Measurements from ENCODE around the gene FXYD6.
A peak's percentile ranks its signal among the peaks of the same experiment; 100 is the strongest.

Gene FXYD6

GRCh38 chr11:117883063-117883462 is 6.6 kb upstream of the FXYD6 start:
- FAIRE-seq: no peak

DNA sequence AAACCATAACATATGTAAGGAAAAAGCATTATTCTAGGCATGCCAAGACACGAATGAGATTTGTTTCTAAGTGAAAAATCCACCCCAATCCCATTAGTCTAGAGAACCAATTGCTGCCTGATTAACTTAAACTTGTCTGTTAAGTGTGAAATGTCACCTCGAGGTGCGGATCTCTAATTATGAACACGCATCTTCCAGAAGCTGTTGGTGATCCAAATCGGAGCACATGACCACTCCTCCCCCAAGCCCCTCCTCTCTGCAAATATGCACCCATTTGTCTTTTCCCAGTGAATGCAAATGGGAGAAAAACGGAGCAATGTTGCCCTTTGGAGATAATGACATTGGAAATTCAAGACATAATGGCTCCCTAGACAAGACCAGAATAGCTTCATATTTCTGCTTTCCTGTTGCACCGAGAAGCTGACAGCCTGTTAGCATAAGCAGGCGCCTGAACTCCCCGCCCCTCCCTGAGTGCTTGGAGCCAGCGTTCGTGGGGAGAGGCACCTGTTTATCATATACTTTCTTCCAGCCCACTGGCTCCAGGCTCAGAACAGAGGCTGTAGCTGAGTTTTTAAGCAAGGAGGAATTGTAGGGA is 6.0 kb upstream of the FXYD6 start:
- FAIRE-seq: no peak

DNA sequence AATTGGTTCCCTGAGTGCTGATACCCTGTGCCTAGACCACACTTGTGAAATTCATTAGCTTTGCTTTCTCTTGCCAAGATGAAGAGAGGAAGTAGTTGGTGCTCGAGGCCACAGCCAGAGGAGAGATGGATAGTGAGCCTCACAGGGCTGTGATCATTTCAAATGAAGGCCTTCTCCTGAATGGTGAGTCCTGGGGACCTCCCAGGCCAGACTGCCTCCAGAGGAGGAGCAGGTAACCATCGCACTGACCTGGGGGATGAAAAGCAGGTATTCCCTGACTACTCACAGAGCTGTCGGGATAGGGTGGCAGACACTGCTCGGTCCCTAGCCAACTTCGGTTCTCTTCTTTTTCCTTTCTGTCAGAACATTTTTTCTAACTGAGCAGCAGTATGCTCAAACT is 4.8 kb upstream of the FXYD6 start:
- FAIRE-seq: no peak

- no peak for FAIRE-seq
Observed at GRCh38 chr11:117879516-117880480, 3.3 kb upstream of the FXYD6 start.

GRCh38 chr11:117878939-117879475 is 2.5 kb upstream of the FXYD6 start:
- no peak for FAIRE-seq

- no peak for FAIRE-seq
Observed at GRCh38 chr11:117878314-117878938, 2.0 kb upstream of the FXYD6 start.

DNA sequence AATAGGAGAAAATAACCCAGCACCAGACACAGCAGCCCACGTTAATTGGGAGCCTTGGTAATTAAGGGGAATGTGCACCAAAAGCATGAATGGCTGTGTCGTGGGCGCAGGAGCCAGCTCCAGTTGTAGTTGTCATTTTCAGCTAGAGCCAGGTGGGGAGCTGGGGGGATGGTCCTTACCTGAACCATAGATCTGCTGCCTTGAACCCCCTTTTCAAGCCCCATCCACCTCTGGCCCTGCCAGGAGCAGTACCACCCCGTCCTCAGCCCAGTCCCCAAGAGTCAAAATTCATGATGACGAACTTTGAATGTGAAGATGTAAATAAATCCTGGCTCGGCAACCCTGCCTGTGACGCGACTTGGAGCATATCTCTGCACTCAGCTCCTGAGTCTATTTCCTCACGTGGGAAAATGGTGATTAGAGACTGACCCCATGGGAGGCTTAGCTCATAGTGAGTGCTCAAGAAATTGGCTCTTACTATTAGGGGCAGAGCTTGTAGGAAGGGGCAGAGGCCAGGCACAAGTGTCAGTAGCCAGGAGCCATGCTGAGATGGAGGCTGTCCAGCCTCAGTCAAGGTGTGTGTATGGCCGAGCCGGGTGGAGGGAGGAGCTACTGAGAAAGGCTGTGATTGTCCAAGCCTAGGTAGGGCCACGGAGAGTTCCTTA is 794 bp upstream of the FXYD6 start:
- FAIRE-seq: no peak

DNA sequence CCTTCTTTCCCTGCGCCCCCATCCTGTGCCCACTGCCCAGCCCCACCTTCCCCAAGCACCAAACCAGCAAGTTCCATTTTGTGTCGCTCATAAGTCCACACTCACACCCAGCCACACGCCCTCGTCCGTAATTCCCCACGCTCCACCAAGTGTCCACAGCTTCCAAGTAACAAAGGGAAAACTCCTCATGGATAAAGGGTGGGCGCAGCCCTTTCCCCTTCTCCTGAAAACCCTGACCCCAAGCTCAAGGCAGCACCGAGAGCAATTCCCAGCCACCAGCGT is 458 bp downstream of the FXYD6 start:
- FAIRE-seq: no peak

DNA sequence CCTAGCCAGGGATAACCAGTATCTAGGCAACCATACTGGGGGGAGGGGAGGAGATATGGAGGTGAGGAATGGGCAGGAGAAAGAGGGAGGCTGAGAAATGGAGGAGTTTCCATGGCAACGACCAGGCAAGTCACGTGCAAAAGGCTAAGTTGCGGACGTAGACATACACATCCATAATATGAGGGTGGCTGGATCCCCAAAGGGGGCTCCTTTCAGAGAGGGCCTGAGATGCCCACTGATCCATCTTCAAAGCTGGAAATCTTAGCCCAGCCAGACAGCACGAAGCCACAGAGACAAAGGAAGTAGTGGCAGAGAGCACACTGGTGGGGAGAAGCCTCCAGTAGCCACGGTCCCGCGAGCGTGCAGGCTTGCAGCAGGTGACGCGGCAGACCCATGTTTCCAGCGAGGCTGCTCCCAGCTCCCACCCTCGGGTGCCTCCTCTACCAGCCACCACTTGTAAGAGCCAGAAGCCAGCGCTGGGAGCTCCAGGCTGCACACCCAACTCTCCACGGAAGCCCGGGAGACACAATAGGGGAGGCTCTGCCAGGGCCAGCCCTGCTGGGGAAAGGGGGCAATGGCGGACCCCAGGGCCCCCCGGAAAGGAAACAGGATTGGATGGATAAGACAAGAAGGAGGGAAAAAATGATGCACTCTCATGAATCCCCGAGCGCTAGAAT is 938 bp downstream of the FXYD6 start:
- no peak for FAIRE-seq

GRCh38 chr11:117874910-117875381 is 1.5 kb downstream of the FXYD6 start:
- no peak for FAIRE-seq

DNA sequence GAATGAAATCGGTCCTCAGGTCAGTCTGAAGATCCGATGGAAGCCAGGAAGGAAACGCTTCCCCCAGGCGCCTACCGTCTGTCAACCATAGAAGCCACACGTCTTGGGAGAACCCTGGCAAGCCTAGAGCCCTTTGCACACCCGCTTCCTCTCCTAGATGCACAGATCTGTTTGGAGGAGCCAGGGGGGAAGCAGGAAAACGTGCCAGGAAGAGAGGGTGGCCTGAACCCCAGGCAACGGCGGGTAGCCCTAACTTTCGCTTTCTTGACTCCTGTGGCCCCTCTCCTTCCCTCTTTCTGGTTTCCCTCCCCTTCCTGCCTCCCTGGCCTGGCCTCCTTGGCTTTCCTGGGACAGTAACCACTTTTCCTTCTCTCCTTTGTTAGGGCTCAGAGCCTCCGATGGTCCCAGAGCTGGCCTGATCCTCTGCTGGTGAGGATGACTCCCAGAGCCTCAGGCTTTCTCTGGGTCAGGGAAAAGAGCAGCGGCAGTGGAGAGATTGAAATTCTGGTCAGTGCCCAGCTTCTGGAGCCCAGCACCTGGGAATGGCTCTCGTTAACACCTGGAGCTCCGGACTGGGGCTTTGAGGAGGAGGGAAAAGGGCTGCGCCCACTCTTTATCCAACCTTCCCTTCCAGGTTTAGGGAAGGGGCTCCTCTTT is 2.1 kb downstream of the FXYD6 start:
- FAIRE-seq: no peak

DNA sequence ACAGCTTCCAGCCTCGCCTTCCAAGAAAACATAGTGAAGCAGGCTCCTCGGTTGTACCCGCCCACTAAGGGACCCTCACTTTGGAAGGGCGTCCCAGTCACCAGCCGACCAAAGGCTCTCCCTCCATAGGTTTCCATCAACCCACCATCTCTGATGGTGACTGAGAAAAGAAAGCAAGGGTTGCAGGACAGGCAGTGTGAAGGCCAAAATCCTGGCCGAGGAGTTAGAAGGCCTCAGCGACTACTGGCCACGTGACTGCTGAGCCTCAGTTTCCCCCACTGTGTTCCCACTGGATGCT is 2.7 kb downstream of the FXYD6 start:
- no peak for FAIRE-seq

GRCh38 chr11:117872975-117873827 is 3.3 kb downstream of the FXYD6 start:
- FAIRE-seq: no peak

- FAIRE-seq: no peak
Observed at GRCh38 chr11:117872420-117872961, 4.0 kb downstream of the FXYD6 start.

- FAIRE-seq: no peak
Observed at GRCh38 chr11:117871784-117872183, 4.7 kb downstream of the FXYD6 start.

DNA sequence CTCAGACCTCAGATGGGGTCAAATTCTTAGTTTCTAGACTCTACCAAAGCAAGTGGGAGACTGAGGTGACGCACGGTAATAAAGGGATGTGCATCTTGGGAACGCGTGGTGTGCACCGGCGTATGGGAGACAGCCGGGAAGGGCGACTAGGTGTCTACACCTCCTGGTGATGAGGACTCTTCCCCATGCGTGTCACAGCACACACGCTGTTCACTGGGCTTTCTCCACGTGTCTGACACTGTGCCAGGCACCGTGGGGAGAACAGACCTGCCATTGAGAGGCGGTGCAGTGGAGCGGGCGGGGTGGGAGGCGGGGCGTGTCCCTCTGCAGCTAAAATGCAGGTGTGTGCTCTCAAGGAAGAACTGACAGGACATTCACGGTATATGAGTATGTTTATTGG is 5.3 kb downstream of the FXYD6 start:
- FAIRE-seq: no peak

DNA sequence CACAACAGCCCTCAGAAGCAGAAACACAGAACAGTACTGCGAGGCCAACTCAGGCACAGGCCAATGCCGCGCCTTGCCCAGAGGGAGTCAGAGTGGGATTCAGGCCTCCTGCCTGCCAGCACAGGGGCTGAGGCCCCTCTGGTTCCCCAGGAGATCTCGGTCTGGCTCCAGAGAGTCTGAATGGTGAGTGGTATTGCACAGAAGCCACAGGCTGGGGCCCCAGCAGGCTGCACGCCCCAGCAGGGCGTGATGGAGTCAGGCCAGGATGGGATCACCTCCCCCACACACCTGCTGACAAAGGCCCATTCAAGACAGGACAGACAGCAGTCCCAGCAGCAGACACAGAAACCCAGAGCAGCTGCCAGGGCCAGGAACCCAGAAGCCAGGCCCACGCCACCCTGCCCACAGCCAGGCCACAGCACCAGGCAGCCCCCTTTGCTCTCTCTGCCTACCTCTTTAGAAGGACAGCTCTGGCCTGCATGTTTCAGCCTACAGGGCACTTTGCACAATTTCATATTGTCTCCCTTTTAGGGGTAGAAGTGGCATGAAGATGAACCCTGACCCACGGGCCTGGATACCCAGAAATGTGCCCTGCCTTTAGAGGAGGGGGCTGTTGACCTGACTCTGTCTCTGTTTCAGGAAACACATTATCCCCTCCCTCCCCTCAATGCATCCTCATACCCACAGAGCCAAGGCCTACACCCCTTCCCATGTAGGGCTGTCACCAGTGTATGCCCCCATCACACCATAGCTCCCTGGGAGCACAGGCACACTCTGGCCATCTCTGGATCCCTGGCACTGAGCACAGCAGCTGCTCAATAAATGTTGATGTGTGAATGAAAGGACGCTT is 6.1 kb downstream of the FXYD6 start:
- no peak for FAIRE-seq

GRCh38 chr11:117869604-117870003 is 6.9 kb downstream of the FXYD6 start:
- no peak for FAIRE-seq

DNA sequence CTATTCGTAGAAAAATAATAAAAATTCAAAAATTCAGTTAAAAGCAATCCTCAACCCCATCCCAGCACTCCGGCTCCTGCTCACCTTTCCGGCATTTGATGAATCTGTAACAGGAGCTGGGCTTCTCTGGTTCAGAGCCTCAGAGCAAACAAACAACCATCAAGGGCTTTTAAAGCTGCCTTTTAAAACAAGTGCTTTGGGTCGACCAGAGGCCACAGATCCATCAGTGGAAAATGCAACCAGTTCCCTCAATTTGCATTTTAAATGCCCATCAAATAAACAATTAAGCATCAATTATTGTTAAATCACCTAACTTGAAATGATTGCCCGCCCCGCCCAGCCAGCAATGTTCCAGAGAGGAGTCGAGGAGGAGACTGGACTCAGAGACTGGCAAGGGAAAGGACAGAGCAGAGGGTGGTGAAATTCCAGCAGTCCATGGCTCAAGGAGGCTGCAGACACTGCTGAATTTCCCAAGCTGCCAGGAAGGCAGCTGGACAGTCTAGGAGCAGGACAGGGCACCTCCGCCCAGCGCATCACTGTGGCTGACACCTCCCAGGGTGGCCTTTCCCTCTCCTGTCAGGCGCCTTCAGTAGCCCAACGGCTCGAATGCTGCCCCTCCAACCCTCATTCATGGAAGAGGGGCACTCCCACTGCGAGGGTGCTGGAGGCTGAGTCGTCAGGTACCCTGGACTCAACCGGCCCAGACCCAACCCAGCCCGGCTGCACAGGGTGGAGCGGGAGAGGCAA is 7.5 kb downstream of the FXYD6 start:
- peak; percentile 30 for FAIRE-seq
